OCI-LY7 (cell line): ENCODE measurements around the gene ANO9. TPM values are rescaled to one million over a fixed set of nuclear protein-coding genes. Genes with fewer than 3 reads are reported as not detected.

Experiments used
- BruUV-seq: library from RNA; stranded (reverse); fragments of 400-500 nt; replicated peaks from 2 replicates; lab custom pipeline; 2021; lab: Mats Ljungman, UMichigan
- CTCF ChIA-PET: fragments of 300-600 bp; sonication (Branson Sonifier 250); formaldehyde crosslinking; loops from one replicate; lab custom pipeline; 2022; ENCODE audit warnings: antibody characterized with exemption; ENCODE audit not compliant: unreplicated experiment; lab: Charles Lee
- POLR2A ChIA-PET: fragments of 300-600 bp; sonication (Branson Sonifier 250); formaldehyde crosslinking; loops from one replicate; lab custom pipeline; 2022; ENCODE audit warnings: antibody characterized with exemption; lab: Charles Lee
- DNase-seq: peaks from one replicate; pipeline ENCODE4 v3.0.0-alpha.2; 2015; ENCODE audit warnings: low spot score
- H2AFZ ChIP-seq: fragments of 200-600 bp; sonication (generic), shearing (Covaris generic); 2 replicates; pipeline ENCODE4 v1.6.1; 2014; ENCODE audit warnings: mild to moderate bottlenecking, antibody characterized with exemption, low read length, moderate library complexity
- H3K27ac ChIP-seq: fragments of 200-600 bp; sonication (generic); 2 replicates; pipeline ENCODE4 v1.5.1; 2014; ENCODE audit warnings: mixed run types, low read depth, mild to moderate bottlenecking, moderate library complexity, low read length, inconsistent platforms; ENCODE audit not compliant: poor library complexity, severe bottlenecking
- H3K36me3 ChIP-seq: fragments of 200-600 bp; sonication (generic); 2 replicates; pipeline ENCODE4 v1.6.1; 2014; ENCODE audit warnings: mild to moderate bottlenecking, antibody characterized with exemption, low read length, moderate library complexity, mixed read lengths; ENCODE audit not compliant: insufficient read depth
- H3K4me1 ChIP-seq: fragments of 200-600 bp; sonication (generic); 2 replicates; pipeline ENCODE4 v1.5.1; 2014; ENCODE audit warnings: mild to moderate bottlenecking, low read length; ENCODE audit not compliant: insufficient read depth, poor library complexity, severe bottlenecking
- H3K4me2 ChIP-seq: fragments of 200-600 bp; sonication (generic); 2 replicates; pipeline ENCODE4 v1.6.1; 2014; ENCODE audit warnings: mild to moderate bottlenecking, low read length
- H3K4me3 ChIP-seq: fragments of 200-600 bp; sonication (generic); 2 replicates; pipeline ENCODE4 v1.5.1; 2014; ENCODE audit warnings: mild to moderate bottlenecking, low read depth, low read length; ENCODE audit not compliant: poor library complexity, severe bottlenecking
- H3K79me2 ChIP-seq: fragments of 200-600 bp; sonication (generic); 2 replicates; pipeline ENCODE4 v1.6.1; 2016; ENCODE audit warnings: low read depth, mild to moderate bottlenecking, low read length, moderate library complexity, mixed read lengths; ENCODE audit not compliant: insufficient read depth
- H3K9me2 ChIP-seq: fragments of 200-600 bp; sonication (generic); 2 replicates; pipeline ENCODE4 v1.6.1; 2016; ENCODE audit warnings: mild to moderate bottlenecking, low read length, mixed read lengths; ENCODE audit not compliant: insufficient read depth
- H3K9me3 ChIP-seq: fragments of 200-600 bp; sonication (generic); 2 replicates; pipeline ENCODE4 v1.6.1; 2014; ENCODE audit warnings: mild to moderate bottlenecking, mixed run types, low read length, mixed read lengths
- H4K20me1 ChIP-seq: fragments of 200-600 bp; sonication (generic); 2 replicates; pipeline ENCODE4 v1.6.1; 2014; ENCODE audit warnings: mild to moderate bottlenecking, antibody characterized with exemption, low read length, moderate library complexity, mixed read lengths; ENCODE audit not compliant: insufficient read depth
- CTCF ChIP-seq: fragments of 200-600 bp; sonication (generic); conservative IDR thresholded peaks from 2 replicates; pipeline ENCODE4 v1.5.1; 2014; ENCODE audit warnings: mild to moderate bottlenecking, antibody characterized with exemption, low read length, moderate library complexity, mixed read lengths
- EZH2phosphoT487 ChIP-seq: fragments of 200-600 bp; sonication (generic); IDR thresholded peaks from 2 replicates; pipeline ENCODE4 v1.6.1; 2018; ENCODE audit warnings: low read depth, borderline replicate concordance, mild to moderate bottlenecking, mixed run types, antibody characterized with exemption, low read length, moderate library complexity, mixed read lengths
- intact Hi-C: fragments of 100-400 bp; cut with micrococcal nuclease; formaldehyde crosslinking; loops from one replicate; pipeline ENCODE4 v1.10.0; 2022; ENCODE audit not compliant: unreplicated experiment
- total RNA-seq, 2 experiments: library from RNA; depleted of rRNA in 1 of 2; stranded (reverse); fragments of >200 nt in 1 of 2; shearing (Covaris generic) in 1 of 2; gene quantifications; 2 replicates each; pipeline ENCODE4 v1.2.3, GENCODE V29; 2014 to 2022

Gene ANO9
- total RNA-seq, 2 experiments from 2014 or later = 25.7 to 27.6 TPM

GRCh38 chr11:377174-377865 is 64.5 kb downstream of the ANO9 start:
- Histone ChIP-seq H3K4me1 (no peaks in the 10 kb centered on the region), H4K20me1 (no peaks in the 10 kb centered on the region), H3K9me2 (no peaks in the 10 kb centered on the region), H3K27ac (no peak overlapping the region), H3K4me3 (no peak overlapping the region), H3K4me2 (no peak overlapping the region), H3K9me3 (no peaks in the 10 kb centered on the region), H3K36me3 (no peaks in the 10 kb centered on the region), H3K79me2 (no peaks in the 10 kb centered on the region), H2AFZ (no peak overlapping the region)
- POLR2A ChIA-PET = no interaction called here
- DNase-seq = no peak
- no peak for TF ChIP-seq CTCF
- no peak for TF ChIP-seq EZH2phosphoT487
- CTCF ChIA-PET = no interaction called here
- intact Hi-C loops = no loop called here
- BruUV-seq = no TSS peak

- ChIA-PET POLR2A (no interaction called here), CTCF (no interaction called here)
- H3K4me3 ChIP-seq = no peak overlapping the region
- H3K4me1 ChIP-seq = no peaks in the 10 kb centered on the region
- no peaks in the 10 kb centered on the region for H3K36me3 ChIP-seq
- no peaks in the 10 kb centered on the region for H3K9me3 ChIP-seq
- TF ChIP-seq CTCF (no peak), EZH2phosphoT487 (no peak)
- H3K27ac ChIP-seq = no peak overlapping the region
- no peak overlapping the region for H2AFZ ChIP-seq
- H4K20me1 ChIP-seq = no peaks in the 10 kb centered on the region
- BruUV-seq = no TSS peak
- H3K9me2 ChIP-seq = no peaks in the 10 kb centered on the region
- intact Hi-C loops = no loop called here
- H3K4me2 ChIP-seq = no peak overlapping the region
- DNase-seq = no peak
- H3K79me2 ChIP-seq = no peaks in the 10 kb centered on the region
Measured at GRCh38 chr11:376531-377173, 65.2 kb downstream of the ANO9 start.
